Hindlimb muscle (tissue), 1 donor: ENCODE measurements around the gene CISD3. TPM values are rescaled to one million over a fixed set of nuclear protein-coding genes. Genes with fewer than 3 reads are reported as not detected.

Experiments
- DNase-seq: peaks from one replicate; pipeline ENCODE4 v3.0.0-alpha.2; 2013
- polyA plus RNA-seq: library from polyadenylated mRNA; unstranded; fragments of 120-200 nt; gene quantifications from one replicate; pipeline ENCODE4 v1.2.1, GENCODE V29; 2013; ENCODE audit not compliant: insufficient read length

Gene CISD3
- 16.8 TPM for polyA plus RNA-seq

- DNase-seq: peak; percentile 90
These were observed at the start of gene CISD3 for GRCh38 chr17:38729886-38730525. TSS of gene CISD3 (plus strand) at chr17:38730341. CDS start at chr17:38730359, 18 bp downstream.

GRCh38 chr17:38681096-38681495, 49.0 kb upstream of the CISD3 start:
- DNase-seq: no peak

- no peak for DNase-seq
These were observed 44.6 kb upstream of the CISD3 start for GRCh38 chr17:38685491-38685890.

DNA sequence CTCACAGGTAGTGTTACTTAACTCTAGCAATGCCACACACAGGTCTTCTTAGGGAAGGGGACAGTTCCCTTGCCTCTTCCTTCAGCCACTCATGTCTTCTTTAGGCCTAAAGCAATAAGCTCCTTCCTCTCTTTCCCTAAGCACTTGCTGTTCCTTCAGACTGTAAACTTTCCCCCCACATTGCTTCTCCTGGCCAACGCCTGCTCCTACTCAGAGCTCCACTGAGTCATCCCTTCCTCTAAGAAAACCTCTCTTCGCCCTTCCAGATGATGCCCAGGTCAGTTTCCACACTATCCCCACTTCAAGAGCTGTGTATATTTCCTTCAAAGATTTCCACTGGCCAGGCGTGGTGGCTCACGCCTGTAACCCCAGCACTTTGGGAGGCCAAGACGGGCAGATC, 42.9 kb upstream of the CISD3 start:
- DNase-seq: no peak

- DNase-seq: no peak
These were observed 39.8 kb upstream of the CISD3 start for GRCh38 chr17:38690386-38690785.

GRCh38 chr17:38691154-38691553, 39.0 kb upstream of the CISD3 start:
- no peak for DNase-seq

DNA sequence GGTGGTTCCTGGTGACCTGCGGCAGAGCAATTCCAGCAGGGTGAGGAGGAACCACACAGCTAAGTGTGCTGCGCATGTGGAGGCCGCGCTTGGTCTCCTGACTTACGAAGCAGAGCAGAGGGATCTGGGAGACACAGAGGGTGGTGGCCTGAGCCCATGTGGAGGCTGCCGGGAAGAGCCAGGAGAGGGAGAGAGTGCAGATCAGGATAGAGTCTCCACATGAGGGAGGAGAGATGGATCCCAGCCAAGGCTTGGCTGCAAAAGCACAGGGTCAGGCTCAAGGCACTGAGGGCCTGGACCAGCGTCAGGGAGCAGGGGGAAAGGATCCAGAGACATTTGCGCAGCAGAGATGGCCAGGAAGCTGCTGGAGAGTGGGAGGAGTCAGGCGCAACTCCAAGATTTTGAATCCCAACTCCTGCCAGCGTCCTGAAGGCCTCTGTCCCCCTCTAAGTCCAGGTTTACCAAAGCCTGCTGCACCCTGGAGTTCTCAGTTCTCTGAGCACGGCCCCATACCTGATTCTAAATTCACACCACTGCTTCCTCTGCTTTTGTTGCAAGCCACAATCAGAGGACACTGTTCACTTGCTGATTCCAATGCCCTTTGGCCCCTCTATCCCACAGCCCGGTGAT, 36.3 kb upstream of the CISD3 start:
- peak; percentile 92 for DNase-seq

DNA sequence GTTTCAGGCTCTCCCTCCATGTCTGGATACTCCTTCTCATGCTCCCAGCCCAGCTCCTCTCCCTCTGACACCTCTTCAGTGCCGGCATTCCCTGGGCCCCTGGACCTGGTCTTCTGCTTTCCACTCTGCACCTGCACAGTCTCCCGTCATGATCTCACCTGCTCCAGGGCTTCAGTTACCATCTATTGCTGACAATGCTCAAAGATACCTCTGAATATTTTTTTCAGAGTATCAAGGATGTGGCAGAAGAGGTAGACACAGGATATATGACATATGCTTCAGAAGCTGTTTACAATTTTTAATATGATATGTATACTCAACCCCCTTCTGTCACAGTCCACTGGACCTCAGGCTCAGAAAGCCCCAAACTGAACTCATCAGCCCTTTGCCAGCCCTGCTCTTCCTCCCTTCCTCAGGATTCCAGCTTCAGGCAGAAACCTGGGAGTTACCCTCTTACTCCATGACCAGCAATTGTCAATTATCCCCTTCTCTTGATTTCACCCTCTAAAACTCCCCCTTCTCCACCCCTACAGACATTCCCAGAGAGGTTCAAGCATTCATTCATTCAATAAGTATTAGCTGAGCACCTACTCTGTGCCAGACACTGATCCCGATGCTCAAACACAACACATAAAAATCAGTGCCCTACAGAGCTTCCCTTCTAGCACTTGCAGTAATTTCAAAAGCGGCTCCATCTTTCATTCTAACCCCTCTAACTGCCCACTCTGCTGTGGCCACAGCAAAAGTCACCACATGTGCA, 32.9 kb upstream of the CISD3 start:
- no peak for DNase-seq

- DNase-seq: no peak
These were observed 31.4 kb upstream of the CISD3 start for GRCh38 chr17:38698760-38699159.

DNA sequence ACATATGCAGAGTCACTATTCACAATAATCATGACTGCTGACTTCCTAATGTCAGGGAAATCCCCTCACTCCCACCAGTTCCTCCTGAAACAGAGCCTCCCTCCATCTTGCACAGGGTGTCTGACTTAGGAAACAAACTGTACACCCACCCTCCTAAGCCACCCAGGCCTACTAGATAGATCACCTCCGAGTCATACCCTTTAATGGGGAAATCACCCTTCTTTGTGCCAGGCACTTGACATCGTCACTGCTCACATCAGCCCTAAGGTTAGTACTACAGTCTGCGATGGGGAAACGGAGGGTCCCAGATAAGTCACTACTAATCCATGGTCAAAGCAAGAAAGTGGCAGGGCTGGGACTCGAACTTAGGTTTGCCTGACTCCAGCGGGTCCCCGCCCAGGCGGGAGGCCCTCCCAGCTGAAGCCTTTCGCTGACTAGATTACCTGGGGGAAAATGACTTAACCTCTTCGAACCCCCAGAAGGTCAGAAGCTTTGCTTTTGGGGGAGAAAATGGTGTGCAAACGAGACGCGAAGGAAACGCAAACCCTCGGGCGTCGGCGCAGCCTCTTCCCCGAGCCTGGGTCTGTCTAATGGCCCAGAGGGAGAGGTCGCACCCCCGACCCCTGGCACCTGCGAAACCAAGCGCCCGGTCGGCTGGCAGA, 28.5 kb upstream of the CISD3 start:
- no peak for DNase-seq

DNA sequence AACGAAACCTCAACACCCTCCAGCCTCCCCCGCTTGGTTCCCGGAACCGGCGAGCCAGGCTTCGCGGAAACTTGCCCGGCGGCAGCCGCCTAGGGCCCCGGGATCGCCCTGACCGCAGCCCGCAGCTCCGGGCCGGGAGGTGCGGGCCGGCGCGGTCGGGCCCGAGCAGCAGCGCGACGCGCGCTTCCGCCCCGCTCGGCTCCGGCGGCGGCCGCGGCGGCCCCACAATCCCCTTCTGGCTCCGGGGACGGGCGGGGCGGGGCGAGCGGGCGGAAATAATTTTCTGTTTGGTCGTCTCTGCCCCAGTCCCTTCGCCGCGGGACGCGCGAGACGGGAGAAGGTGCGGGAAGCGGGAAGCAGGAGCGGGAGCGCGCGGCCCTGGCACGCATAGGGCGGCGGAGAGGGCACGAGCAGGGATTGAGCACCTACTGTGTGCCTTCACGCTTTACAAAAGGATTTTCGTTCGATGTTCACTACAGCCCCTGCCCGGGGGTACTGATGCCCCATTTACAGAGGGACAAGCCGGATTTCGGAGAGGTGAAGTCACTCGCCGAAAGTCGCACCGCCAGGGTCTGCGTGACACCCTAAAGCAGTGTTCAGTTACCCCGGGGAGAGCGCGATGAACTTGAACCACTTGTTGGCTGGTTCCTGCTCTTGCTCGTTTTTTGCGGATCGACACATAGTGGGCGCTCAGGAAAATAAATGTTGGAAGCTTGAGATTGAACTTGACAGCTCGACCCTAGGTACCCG, 27.8 kb upstream of the CISD3 start:
- DNase-seq: peak; percentile 91

DNA sequence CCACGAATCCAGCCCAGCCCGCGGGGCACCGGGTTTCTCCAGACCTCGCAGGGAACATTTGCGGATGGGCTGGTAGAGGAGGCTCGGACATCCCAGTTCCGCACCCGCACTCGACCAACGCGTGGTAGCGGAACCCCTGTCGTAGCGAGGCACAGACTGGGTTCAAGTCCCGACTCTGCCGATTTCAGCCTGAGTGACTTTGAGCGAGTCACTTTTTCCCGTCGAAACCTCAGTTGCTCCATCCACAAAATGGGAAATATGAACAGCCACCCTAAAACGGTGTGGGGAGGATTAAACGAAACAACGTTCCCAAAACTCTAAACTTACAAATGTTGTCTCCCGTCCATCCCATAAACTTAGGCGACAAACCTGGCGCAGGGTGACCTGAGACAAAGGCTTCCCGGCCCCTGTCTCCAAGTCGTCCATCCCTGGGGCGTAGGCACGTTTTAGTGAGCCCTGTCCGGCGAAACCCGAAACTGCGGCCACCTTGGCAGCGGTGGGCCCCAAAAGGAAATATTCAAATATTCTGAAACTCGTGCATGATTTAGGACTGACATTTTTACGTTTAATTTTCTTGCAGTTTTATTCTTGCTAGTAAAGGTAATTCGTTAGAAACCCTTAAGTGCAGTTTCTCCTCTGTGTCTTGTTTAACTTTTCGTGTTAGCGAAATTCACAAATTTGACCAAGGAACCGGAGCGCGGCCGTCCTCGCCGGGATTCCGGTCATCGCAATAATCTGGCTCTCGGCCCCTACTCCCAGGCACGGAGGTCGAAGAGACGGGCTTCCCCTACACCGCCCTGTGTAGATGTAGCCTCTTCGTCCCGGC, 27.0 kb upstream of the CISD3 start:
- no peak for DNase-seq

- DNase-seq: peak; percentile 49
These were observed 26.2 kb upstream of the CISD3 start for GRCh38 chr17:38703742-38704605.

GRCh38 chr17:38704606-38705522, 25.3 kb upstream of the CISD3 start, which contains the start of gene MLLT6:
TSS of gene MLLT6 (plus strand) at chr17:38705273. CDS start at chr17:38705633, 360 bp downstream.
- peak; percentile 84 for DNase-seq

GRCh38 chr17:38705523-38705802, 24.7 kb upstream of the CISD3 start:
- no peak for DNase-seq

- peak; percentile 51 for DNase-seq
These were observed 24.2 kb upstream of the CISD3 start for GRCh38 chr17:38705803-38706504.

- DNase-seq: no peak
These were observed 23.5 kb upstream of the CISD3 start for GRCh38 chr17:38706505-38707216.
